GM06990 (cell line): ENCODE measurements around the gene KIF26B.
"Not testable (repeated sequence)": the region's sequence is repeated elsewhere in the genome, so short reads cannot be mapped to it uniquely, and the experiment has no call there.

Experiments used
- DNase-seq: peaks from one replicate; pipeline ENCODE4 v3.0.0-alpha.2; 2011; ENCODE audit not compliant: insufficient read length; ENCODE audit errors: extremely low read depth
- H3K27me3 ChIP-seq: replicated peaks from 2 replicates; pipeline ENCODE4 v1.6.0; 2011; ENCODE audit warnings: low read length; ENCODE audit not compliant: control insufficient read depth, insufficient read depth
- H3K36me3 ChIP-seq: 2 replicates; pipeline ENCODE4 v1.5.1; 2011; ENCODE audit warnings: low read length; ENCODE audit not compliant: control insufficient read depth, insufficient read depth
- H3K4me3 ChIP-seq: replicated peaks from 2 replicates; pipeline ENCODE4 v1.5.1; 2011; ENCODE audit warnings: low read depth, mild to moderate bottlenecking, control low read depth, low read length
- CTCF ChIP-seq: IDR thresholded peaks from 2 replicates; pipeline ENCODE4 v1.5.1; 2011; ENCODE audit warnings: low read length, control low read depth, mild to moderate bottlenecking, inconsistent platforms; ENCODE audit not compliant: insufficient read depth, poor library complexity, severe bottlenecking

The KIF26B gene

GRCh38 chr1:245336149-245336983 is 181.6 kb downstream of the KIF26B start:
- TF ChIP-seq CTCF, result no peak
- no peak overlapping the region for H3K4me3 ChIP-seq
- no peak for DNase-seq
- no peaks in the 10 kb centered on the region for H3K27me3 ChIP-seq
- no peaks in the 10 kb centered on the region for H3K36me3 ChIP-seq

- not testable (repeated sequence) for H3K27me3 ChIP-seq, H3K36me3 ChIP-seq, DNase-seq, H3K4me3 ChIP-seq
These were observed 182.2 kb downstream of the KIF26B start for GRCh38 chr1:245336984-245337355.

- H3K4me3 ChIP-seq, result no peak overlapping the region
- no peak for TF ChIP-seq CTCF
- no peaks in the 10 kb centered on the region for H3K36me3 ChIP-seq
- no peak for DNase-seq
- H3K27me3 ChIP-seq, result no peaks in the 10 kb centered on the region
These were observed 183.2 kb downstream of the KIF26B start for GRCh38 chr1:245337829-245338484.

GRCh38 chr1:245338485-245338877 is 183.7 kb downstream of the KIF26B start:
- H3K4me3 ChIP-seq, result no peak overlapping the region
- no peak for TF ChIP-seq CTCF
- DNase-seq, result no peak
- H3K36me3 ChIP-seq, result no peaks in the 10 kb centered on the region
- no peaks in the 10 kb centered on the region for H3K27me3 ChIP-seq

GRCh38 chr1:245341743-245342142 is 187.0 kb downstream of the KIF26B start:
- no peak for TF ChIP-seq CTCF
- Histone ChIP-seq H3K27me3 (no peaks in the 10 kb centered on the region), H3K4me3 (no peak overlapping the region), H3K36me3 (no peaks in the 10 kb centered on the region)
- DNase-seq, result no peak

- no peak for TF ChIP-seq CTCF
- Histone ChIP-seq H3K36me3 (no peaks in the 10 kb centered on the region), H3K4me3 (no peak overlapping the region), H3K27me3 (no peaks in the 10 kb centered on the region)
- DNase-seq, result no peak
These were observed 190.6 kb downstream of the KIF26B start for GRCh38 chr1:245345191-245345884.
